HG03139 (cell line): Measurements from ENCODE around the gene PPP1R11.
A peak's percentile ranks its signal among the peaks of the same experiment; 100 is the strongest.

Experiments
- ATAC-seq: cut with Tn5 transposase; IDR thresholded peaks from one replicate; pipeline ENCODE4 v1.9.1; 2021; ENCODE audit not compliant: unreplicated experiment

PPP1R11 gene

GRCh38 chr6:30061092-30061857, 5.7 kb upstream of the PPP1R11 start, which contains the start of gene POLR1H:
Gene POLR1H, plus strand, starts transcription at chr6:30061265. Its CDS starts 260 bp downstream, at chr6:30061525.
- ATAC-seq: peak; percentile 65

- peak; percentile 6 for ATAC-seq
These were observed 5.0 kb upstream of the PPP1R11 start for GRCh38 chr6:30061858-30062458.

- no peak for ATAC-seq
These were observed 4.4 kb upstream of the PPP1R11 start for GRCh38 chr6:30062471-30063178.

- ATAC-seq: no peak
These were observed 3.7 kb upstream of the PPP1R11 start for GRCh38 chr6:30063315-30063714.

- no peak for ATAC-seq
These were observed 916 bp upstream of the PPP1R11 start for GRCh38 chr6:30066082-30066481.

- no peak for ATAC-seq
These were observed 602 bp downstream of the PPP1R11 start for GRCh38 chr6:30067460-30068139.

GRCh38 chr6:30071081-30071818, 4.3 kb downstream of the PPP1R11 start:
- no peak for ATAC-seq

- ATAC-seq: no peak
These were observed 4.9 kb downstream of the PPP1R11 start for GRCh38 chr6:30071858-30072257.

GRCh38 chr6:30073489-30074235, 6.7 kb downstream of the PPP1R11 start:
- no peak for ATAC-seq

GRCh38 chr6:30074331-30075093, 7.5 kb downstream of the PPP1R11 start:
- ATAC-seq: no peak

GRCh38 chr6:30075094-30075789, 8.2 kb downstream of the PPP1R11 start, which contains the start of gene RNF39:
Gene RNF39, minus strand, starts transcription at chr6:30075769. Its CDS starts 184 bp downstream, at chr6:30075585.
- no peak for ATAC-seq

GRCh38 chr6:30075790-30076732, 9.1 kb downstream of the PPP1R11 start:
- ATAC-seq: no peak

GRCh38 chr6:30077218-30077617, 10.2 kb downstream of the PPP1R11 start:
- no peak for ATAC-seq

GRCh38 chr6:30087876-30088275, 20.9 kb downstream of the PPP1R11 start:
- no peak for ATAC-seq

- no peak for ATAC-seq
These were observed 24.8 kb downstream of the PPP1R11 start for GRCh38 chr6:30091577-30092381.

- no peak for ATAC-seq
These were observed 26.0 kb downstream of the PPP1R11 start for GRCh38 chr6:30092852-30093543.
